Dermis blood vessel endothelial cell (primary cell): ENCODE results near the gene CHN2. TPM values are rescaled to one million over a fixed set of nuclear protein-coding genes. Genes with fewer than 3 reads are reported as not detected.

Source experiments
- DNase-seq: peaks from one replicate; pipeline ENCODE4 v3.0.0; 2010
- total RNA-seq: library from RNA; depleted of rRNA; stranded (reverse); fragments of >200 nt; gene quantifications from 2 replicates; pipeline ENCODE4 v1.2.3, GENCODE V29; 2014

Gene CHN2
- total RNA-seq, 1 donor from 2014 or later = 6.5 TPM

DNA sequence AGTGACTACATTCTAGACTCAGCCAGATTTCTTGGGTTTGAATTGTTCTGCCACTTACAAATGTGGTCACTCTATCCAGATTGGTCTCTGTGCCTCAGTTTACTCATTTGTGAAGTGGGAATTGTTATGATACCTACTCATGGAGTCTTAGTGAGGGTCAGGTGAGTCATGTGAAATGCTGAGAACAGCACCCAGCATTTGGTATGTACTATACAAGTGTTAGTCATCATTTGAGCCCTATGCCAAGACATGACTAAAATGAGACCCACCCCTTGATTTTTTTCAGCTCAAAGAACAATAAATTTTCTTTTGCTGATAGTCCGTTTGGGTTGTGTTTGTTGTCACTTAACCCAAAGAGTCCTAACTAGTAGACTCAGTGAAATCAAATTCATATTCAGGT is 92.8 kb downstream of the CHN2 start:
- DNase-seq = peak; percentile 29

DNA sequence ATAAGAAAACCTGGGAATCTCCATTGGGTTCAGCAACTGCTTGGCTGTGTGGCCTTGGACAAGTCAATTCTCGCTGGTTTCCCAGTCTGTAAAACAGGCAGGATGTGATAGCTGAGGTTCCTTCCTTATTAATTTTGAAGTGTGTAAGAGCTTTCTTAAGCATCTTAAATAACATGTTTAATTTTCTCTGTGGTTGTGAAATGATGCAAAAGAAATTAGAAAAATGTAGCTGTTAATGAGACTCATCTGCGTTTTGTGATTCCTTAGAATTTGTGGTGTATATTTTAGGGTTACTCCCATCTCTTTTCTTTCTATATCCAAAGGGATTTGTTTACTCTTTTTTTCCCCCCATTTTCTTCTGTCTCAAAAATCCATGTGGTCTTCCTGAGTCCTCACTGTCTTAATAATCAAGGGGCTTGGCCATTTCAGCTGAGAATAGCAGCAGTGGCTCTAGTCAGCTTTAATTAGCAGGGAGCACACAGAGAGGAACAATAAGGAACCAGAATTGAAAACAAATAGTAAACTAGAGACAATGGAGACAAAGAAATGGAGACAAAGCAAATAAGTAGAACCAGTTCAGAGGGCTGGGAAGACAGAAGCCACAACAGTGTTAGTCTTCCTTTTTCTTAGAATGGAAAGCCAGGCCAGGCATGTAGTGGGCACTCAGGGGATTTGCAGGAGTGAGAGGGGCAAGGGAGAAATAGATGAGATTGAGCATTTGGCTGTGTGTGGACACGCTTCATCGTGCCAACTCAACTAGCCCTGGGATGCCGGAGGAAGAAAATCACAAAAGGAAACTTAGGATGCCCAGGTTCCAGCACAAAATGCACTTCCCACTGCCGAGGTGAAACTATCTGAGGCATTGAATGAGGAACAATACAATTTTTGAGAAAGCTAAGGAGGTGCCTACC is 93.9 kb downstream of the CHN2 start:
- no peak for DNase-seq

DNA sequence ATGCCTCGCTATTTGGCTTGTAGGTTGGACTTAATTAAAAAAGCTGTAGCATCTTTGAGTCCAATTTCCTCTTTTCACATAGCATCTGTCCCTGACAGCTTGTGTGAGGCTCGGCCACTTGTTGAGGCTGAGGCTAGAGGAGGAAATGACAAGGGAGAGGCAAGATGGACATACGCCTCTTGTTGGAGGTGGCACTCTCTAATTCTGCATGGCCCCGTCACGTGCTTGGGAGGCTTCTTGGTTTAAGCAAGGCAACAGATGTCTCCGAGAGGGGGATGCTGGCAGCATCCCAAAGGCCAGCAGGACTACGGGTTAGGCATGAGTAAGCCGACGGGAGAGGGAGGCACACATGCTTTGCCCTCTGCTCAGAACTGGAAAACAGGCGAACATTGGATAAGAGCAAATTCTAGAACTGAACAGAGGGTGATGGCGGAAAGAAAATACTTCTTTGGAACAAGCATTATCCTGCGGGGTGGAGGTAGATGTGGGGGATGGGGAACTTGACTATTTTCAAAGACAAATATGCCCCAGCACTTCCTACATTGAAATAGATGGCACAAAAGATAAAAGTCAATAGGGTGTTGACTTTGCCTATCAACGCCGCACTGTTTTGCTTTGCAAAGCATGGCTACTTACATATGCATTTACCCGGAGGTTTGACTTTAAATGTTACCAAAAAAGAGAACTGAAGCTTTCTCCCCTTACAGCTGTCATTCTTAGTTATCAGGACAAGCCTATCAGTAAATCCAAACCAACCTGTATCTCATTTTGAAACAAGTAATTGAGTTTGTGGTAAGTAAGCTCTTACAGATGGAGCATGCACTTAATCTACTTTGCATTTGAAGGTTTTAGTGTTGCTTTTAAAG is 94.8 kb downstream of the CHN2 start:
- DNase-seq = no peak

DNA sequence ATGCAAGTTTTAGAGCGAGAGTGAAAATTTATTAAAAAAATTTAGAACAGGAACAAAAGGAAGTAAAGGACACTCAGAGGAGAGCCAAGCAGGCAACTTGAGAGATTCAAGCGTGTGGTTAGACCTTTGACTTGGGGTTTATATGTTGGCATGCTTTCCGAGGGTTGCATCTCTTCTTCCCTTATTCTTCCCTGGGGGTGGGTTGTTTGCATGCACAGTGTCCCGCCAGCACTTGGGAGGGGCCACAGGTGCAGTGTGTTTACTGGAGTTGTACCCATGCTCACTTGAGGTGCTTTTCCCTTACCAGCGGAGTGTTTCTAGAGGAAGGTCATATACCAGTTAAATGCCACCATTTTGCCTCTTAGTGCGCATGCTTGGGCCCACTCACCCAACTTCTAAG is 96.3 kb downstream of the CHN2 start:
- DNase-seq = no peak

DNA sequence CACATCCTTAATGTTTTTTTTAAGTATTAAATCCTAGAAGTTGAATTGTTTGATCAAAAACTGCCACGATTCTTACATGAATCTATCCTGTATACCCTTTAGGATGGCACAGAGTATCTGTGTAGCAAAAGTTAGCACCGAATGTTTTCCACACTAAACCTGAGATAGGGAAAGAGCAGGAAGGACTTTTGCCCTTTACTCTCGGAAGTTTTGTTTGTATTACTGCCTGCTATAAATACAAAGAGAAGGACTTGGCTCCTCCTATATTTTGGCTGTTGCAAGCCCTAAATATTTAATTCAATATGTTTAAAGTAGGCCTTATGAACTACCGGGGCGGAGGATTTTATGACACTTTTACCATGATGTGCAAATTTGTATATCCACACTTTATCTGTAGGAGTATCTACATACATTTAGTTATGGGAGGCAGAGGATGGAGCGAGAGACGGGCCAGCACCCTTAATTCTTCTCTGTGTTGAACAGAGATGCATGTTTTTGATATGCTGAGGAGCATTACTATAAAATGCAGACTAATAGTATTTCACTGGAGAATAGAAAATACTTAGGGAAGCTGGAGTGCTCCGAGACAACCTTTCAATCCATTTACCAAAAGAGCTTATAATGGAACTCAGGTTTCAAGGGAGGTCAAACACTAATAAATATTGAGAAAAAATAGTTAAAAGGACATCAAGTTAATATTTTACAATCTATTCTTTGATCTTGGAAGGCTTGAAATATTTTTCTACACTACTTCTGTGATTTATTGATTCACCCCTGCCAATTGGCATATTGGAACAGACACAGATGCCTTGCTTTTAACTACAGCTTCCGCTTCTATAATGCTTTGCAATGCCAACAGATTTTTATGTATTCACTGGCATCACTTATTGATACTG is 97.4 kb downstream of the CHN2 start:
- DNase-seq = no peak

DNA sequence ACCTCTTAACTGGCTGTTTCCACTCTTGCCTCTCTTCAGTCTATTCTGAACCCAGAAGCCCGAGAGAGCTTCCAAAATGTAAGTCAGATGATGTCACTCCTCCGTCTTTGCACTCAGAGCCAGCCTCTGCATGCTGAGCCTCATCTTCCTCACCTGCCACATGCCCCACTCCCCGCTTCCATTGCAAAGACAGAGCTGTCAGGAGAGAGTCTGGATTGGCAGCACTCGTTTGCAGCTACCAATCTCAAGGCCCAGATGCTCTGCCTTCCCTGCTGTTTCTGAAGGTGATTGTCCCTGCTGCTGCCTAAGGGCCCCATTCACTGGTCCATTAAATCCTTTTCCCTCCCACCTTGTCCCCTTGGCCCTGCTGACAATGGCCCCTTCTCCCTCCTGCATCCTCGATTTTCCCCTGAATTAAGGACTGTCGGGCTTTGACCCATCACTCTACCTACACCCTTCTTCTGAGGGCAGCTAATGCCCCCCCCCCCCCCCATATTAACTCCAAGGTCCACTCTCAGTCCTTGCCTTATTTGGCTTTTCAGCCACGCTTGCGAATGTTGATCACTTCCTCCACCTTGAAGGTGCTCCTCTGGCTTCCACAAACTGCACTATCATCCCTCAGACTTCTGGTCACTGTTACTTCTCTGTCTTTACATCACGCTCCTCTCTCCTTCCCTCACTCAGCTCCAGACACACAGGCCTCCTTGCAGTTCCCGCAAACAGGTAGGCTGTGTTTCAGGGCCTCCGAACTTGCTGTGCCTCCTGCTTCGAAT is 98.5 kb downstream of the CHN2 start:
- no peak for DNase-seq

DNA sequence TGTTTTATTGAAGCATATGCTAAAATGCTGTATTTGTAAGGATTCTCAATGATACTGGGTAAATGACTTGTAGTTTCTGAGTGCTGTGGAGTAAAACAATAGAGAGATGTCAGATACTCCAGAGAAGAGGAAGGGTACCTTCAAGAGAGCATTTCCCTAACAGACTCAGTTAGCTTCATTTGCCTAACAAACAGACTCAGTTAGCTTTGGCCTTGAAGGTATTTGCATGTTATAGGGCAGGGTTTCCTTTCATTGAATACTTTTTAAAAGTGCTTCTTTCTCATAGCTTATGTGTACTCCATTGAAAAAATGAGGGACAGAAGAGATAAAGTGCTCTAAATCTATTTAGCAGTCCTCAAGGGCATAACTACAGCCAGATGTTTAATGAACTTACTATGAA is 101.8 kb downstream of the CHN2 start:
- no peak for DNase-seq

DNA sequence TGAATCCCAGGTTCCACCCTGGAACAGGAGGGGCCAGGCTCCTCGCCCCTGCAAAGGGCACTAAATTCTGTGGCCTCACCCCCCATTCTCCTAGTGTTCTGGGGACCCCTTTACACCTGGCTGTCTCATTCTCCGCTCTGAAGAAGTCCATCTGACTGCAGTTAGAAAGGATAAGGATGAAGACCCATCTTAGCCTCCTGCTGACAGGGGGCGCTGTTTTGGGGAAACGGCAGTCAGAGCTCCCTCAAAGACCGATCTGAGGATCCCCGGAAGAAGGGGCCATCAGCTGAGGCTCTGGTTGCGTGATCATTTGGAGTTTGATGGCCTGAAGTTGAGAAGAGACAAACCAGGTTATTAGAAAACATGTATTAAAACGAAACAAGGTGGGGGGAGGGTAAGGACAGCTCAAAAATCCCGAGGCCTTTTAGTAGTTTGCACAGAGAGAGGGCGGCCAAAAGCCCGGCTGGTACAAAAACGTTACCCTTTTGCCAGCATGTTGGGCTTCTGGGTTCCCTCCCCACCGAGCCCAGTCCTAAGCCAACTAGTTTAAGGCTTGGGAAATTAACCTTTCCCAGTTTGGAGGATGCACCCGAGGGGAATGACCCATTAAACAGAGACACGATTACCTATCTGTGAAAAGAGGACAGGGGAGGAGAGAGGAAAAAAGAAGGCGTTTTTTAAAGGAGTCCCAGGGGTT is 102.8 kb downstream of the CHN2 start:
- DNase-seq = no peak

DNA sequence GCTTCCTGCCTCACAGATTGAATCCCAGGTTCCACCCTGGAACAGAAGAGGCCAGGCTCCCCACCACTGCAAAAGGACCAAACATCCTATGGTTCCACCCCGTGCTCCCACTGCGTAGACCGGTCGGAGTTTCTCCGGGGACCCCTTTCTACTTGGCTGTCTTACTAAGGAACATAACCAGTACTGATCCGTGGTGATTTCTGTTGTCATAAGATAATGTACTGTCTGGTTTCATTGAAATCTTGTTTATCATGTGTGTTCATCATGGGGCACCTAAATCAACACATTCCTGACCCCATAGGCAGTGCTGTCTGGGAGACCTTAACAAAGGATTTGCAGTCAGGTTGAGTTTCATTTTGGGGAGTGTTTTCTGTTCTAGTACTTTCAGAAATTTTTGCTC is 104.5 kb downstream of the CHN2 start:
- no peak for DNase-seq

DNA sequence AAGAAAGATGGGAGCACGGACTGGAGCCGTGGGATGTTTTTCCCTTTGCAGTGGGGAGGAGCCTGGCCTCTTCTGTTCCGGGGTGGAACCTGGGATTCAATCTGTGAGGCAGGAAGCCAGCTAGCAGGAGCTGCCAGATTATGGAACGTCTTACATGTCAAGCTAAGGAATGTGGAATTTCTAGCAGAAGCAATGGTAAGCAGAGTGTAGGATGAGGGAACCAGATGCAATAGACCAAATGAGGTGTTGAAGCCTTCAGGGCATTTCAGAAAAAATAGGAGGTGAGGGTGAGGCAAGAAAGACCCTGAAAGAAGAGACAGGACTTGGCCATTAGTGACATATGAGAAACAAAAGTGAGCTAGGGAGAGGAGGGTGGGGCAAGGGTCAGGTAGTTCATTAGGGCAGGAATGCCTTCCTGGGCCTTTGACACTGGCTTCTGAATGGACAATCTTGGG is 105.5 kb downstream of the CHN2 start:
- no peak for DNase-seq

DNA sequence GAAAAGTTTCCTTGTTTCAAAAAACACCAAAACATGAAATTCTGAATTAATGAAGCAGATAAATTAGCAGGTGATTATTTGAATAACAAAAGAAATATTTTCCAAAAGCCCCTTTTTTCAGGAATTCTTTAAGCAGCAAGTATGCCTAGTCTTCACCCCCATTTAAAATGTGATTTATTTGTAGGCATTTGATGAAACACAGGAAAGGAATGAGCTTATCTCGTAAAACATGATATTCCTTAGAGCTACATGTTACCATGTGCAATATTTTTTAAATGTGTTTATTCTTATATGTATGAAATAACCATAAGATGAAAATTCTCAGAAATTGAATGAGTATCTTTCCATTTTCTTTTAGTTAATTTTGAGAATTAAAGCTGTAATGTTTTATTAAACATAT is 106.1 kb downstream of the CHN2 start:
- no peak for DNase-seq

DNA sequence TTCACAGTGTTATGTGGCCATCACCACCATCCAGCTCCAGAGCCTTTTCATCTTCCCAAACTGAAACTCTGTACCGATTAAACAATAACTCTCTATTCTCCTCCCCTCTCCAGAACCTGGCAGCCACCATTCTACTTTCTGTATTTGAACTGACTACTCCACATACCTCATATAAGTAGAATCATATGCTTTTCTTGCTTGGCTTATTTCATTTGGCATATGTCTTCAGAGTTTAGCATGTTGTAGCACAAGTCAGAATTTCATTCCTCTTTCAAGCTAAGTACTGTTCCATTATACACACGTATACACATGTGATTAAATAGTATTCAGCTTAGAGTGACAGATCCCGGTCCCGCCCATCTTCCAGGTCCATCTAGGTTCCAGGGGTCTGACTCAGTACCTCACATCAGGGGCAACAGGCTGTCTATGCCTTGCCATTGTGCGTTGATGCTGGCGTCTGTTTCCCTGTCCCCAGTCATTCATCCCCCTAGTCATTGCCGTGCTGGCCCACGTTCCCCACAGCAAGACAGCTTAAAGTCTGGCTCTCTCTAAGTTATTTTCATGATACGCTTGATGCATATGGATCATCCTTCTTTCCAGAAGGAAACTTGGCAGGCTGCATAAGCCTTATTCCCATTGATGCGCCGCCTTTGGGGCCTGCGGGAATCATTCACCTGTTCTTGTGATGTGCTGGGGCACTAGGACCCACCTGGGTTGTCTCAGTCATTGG is 108.3 kb downstream of the CHN2 start:
- DNase-seq = no peak

DNA sequence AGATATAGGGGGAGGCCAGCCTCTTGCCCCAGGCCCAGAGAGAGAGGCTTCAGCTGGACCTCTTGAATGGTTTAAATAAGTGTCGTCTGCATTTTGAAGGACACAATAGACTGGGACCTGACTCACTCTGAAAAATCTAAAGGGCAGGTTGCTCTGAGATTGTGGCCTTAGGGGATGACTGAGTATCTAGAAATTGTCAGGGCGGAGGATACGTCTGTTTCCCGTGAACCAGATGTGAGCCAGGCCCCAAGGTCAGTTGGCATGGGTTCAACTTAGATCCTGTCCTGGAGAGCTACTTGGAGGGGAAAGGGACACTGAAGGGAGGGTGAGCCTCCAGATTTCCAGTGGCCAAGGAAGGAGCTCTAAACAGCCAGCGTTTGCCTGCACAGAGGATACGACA is 110.2 kb downstream of the CHN2 start:
- DNase-seq = peak; percentile 89

DNA sequence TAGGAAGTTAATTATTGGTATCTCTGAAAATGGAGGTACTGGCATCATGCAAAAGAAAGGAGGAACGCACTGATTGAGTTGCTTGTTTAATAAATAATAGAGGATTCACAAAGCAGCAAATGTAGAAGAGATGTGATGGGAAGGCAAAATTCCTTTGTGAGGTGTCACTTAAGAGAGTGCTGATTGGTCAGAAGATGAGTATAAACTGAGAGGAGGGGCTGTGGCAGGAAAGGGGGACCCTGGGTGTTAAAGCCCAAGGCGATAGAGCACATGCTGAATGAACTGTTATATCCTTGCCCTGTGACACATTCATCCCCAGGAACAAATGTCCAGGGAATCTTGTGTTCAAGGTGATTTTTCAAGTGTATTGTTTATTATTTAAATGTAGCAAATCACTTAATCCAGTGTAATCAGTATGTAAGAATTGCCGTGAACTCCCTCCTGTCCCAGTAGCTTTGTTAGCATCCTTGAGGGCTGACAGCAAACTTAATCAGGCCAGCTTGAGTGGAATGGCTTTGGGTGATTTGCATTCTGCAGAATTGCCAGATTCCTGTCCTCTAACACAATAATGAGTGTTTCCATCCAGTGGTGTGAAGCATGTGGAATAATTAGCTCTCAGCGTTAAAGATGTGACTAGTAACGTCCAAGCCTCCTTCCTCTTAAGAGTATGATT is 111.9 kb downstream of the CHN2 start:
- no peak for DNase-seq

DNA sequence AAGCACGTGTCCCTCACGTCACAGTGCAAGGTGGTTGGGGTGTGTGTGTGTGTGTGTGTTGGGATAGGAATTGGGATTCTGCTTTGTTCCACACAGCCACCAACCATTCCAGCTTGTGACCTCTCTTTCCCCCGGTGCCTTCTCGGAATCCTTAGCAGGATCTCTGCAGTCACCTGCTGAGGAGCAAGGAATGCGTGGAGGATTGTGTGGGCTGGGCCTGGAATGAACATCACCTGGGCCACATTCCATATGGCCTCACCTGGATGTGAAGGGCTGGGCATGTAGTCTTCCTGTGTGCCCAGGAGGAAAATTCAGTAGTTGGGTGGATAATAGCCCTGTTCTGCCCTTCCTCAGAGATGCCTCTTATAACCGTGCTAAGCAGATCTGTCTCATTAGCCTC is 113.8 kb downstream of the CHN2 start:
- no peak for DNase-seq

DNA sequence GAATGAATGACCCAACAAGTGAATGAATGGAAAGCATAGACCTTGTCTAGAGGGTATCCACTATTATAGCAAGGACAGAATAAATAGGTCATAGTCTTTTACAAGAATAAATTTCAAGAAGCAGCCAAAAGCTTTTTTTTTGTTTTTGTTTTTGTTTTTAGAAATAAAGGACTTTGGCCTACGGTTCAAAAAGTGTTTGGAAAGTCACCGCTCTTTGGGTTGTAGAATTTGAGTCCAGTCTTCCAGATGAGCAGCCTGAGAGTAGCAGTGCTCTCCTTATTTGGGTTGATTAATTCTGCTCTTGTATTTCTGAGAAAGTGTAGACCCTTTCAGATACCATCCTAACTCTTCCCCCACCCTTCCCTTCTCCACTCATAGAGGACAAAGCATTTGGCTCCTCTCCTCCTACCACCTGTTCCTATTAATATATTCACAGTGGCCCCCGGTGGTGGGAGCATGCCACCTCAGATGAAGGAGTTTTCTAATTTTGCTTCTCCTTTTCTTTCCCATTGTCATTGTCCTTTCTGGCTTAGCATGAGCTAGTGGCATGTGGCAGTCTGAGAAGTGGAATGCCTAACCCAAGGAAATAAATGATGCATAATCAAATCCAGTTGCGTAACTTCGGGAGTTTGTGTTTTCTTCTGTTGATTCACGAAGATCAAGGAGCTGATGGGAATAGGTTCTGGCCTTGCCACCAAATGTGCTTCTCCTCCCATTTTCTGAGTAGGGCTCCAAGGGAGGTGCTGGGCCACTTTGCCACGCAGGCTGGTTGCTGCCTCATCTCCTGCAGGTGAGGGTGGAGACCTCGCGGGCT is 114.7 kb downstream of the CHN2 start:
- peak; percentile 17 for DNase-seq

DNA sequence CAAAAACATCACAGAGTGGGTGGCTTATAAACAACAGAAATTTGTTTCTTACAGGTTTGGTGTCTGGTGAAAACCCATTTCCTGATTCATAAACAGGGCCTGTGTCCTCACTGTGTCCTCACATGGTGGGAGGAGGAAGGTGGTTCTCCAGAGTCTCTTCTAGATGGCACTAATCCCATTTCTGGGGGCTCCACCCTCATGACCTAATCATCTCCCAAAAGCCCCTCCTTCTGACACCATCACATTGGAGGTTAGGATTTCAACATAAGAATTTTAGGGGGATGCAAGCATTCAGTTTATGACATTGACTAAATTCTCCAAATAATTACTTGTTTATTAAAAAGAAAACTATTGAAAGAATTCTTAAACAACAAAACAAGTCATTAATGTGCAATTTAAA is 116.0 kb downstream of the CHN2 start:
- DNase-seq = no peak

DNA sequence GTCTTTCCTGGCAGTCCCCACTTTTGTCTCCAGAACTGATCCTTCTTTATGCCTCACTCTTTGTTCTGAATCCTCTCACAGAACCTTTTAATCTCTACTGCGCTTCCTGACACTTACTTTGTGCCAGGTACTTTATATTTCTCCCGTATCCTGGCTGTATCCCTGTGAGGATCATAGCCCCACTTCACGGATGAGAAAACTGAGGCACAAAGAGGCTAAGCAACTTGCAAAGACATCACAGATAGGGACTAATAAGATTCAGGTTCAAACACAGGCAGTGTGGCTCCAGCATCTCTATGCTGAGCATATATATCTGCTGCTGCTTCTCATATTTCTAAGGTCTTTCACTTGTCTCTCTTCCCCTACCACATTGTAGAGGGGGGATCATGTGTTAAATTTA is 116.7 kb downstream of the CHN2 start:
- DNase-seq = no peak

DNA sequence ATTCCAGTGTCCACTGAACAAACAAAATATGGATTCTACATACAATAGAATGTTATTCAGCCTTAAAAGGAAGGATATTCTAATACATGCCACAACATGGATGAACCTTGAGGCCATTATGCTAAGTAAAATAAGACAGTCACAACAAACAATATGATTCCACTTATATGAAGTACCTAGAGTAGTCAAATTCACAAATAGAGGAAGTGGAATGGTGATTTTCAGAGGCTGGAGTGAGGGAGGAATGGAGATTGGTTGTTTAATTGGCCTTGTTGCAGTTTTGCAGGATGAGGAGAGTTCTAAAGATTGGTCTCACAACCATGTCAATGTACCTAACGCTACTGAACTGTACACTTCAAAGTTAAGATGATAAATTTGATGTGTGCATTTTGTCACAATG is 119.6 kb downstream of the CHN2 start:
- DNase-seq = no peak
